Loucy (cell line): ENCODE data around the gene TAC4.

ENCODE experiments used
- H2AFZ ChIP-seq: fragments of 200-600 bp; sonication (generic); 2 replicates; pipeline ENCODE4 v1.6.0; 2016; ENCODE audit warnings: antibody characterized with exemption, mild to moderate bottlenecking, low read length, moderate library complexity
- H3F3A ChIP-seq: fragments of 200-600 bp; 2 replicates; pipeline ENCODE4 v1.6.0; 2016; ENCODE audit warnings: antibody characterized with exemption, low read depth, mild to moderate bottlenecking
- H3K27me3 ChIP-seq: fragments of 200-600 bp; sonication (generic); 2 replicates; pipeline ENCODE4 v1.6.1; 2014; ENCODE audit warnings: low read length, mild to moderate bottlenecking; ENCODE audit not compliant: insufficient read depth, poor library complexity, severe bottlenecking
- H3K36me3 ChIP-seq: fragments of 200-600 bp; sonication (generic); 2 replicates; pipeline ENCODE4 v1.6.1; 2016; ENCODE audit warnings: low read length; ENCODE audit not compliant: insufficient read depth
- H3K4me1 ChIP-seq: fragments of 200-600 bp; sonication (generic); 2 replicates; pipeline ENCODE4 v1.5.1; 2014; ENCODE audit warnings: low read length, mild to moderate bottlenecking; ENCODE audit not compliant: insufficient read depth, poor library complexity, severe bottlenecking
- H3K4me2 ChIP-seq: fragments of 200-600 bp; sonication (generic); 2 replicates; pipeline ENCODE4 v1.6.0; 2014; ENCODE audit warnings: antibody characterized with exemption, low read length, low read depth, mild to moderate bottlenecking; ENCODE audit not compliant: poor library complexity, severe bottlenecking
- H3K4me3 ChIP-seq: fragments of 200-600 bp; sonication (generic); 2 replicates; pipeline ENCODE4 v1.5.1; 2014; ENCODE audit warnings: low read length, mild to moderate bottlenecking, mixed read lengths; ENCODE audit not compliant: poor library complexity, severe bottlenecking
- H3K79me2 ChIP-seq: fragments of 200-600 bp; sonication (generic); 2 replicates; pipeline ENCODE4 v1.6.1; 2014; ENCODE audit warnings: low read length; ENCODE audit not compliant: insufficient read depth
- H3K9ac ChIP-seq: fragments of 200-600 bp; sonication (generic); 2 replicates; pipeline ENCODE4 v1.6.0; 2014; ENCODE audit warnings: mild to moderate bottlenecking, low read depth, low read length, moderate library complexity; ENCODE audit not compliant: poor library complexity, severe bottlenecking
- H3K9me2 ChIP-seq: fragments of 200-600 bp; sonication (generic); replicated peaks from 2 replicates; pipeline ENCODE4 v1.6.1; 2016; ENCODE audit warnings: low read depth, low read length, mixed read lengths
- H3K9me3 ChIP-seq: fragments of 200-600 bp; sonication (generic); 2 replicates; pipeline ENCODE4 v1.6.1; 2014; ENCODE audit warnings: mild to moderate bottlenecking, antibody characterized with exemption, low read length, low read depth; ENCODE audit not compliant: insufficient read depth
- H4K20me1 ChIP-seq: fragments of 200-600 bp; sonication (generic); 2 replicates; pipeline ENCODE4 v1.6.0; 2014; ENCODE audit warnings: antibody characterized with exemption, low read length, mild to moderate bottlenecking; ENCODE audit not compliant: insufficient read depth, poor library complexity, severe bottlenecking
- EZH2phosphoT487 ChIP-seq: fragments of 200-600 bp; IDR thresholded peaks from 2 replicates; pipeline ENCODE4 v1.6.1; 2018; ENCODE audit warnings: antibody characterized with exemption, mild to moderate bottlenecking, moderate library complexity, borderline replicate concordance
- TF ChIP-seq, protein P1 (sequence below): fragments of 200-600 bp; sonication (generic); conservative IDR thresholded peaks from 2 replicates; pipeline ENCODE4 v1.5.1; 2014; ENCODE audit warnings: mild to moderate bottlenecking, antibody characterized with exemption, low read length

TAC4 gene

DNA sequence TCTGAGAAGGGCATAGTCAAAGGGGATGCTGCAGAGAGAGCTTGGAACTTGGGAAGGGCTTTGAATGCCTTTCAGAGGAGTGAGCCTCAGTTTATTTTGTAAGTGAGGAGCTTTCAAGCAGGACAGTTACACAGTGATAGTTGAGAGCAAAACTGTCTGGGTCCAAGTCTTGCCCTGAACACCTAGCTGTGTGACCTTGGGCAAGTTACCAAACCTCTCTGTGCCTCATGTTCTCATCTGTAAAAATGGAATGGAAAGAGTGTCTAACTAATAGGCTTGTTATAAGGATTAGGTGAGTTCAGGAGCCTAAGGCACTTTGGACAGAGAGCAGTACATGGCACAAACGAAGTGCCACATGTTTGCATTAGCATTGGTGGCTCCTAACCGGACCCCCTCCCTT lies 27.0 kb upstream of the TAC4 start:
- no peaks in the 10 kb centered on the region for H4K20me1 ChIP-seq
- no peak for TF ChIP-seq EZH2phosphoT487
- TF ChIP-seq, protein P1, sequence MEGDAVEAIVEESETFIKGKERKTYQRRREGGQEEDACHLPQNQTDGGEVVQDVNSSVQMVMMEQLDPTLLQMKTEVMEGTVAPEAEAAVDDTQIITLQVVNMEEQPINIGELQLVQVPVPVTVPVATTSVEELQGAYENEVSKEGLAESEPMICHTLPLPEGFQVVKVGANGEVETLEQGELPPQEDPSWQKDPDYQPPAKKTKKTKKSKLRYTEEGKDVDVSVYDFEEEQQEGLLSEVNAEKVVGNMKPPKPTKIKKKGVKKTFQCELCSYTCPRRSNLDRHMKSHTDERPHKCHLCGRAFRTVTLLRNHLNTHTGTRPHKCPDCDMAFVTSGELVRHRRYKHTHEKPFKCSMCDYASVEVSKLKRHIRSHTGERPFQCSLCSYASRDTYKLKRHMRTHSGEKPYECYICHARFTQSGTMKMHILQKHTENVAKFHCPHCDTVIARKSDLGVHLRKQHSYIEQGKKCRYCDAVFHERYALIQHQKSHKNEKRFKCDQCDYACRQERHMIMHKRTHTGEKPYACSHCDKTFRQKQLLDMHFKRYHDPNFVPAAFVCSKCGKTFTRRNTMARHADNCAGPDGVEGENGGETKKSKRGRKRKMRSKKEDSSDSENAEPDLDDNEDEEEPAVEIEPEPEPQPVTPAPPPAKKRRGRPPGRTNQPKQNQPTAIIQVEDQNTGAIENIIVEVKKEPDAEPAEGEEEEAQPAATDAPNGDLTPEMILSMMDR: no peak
- H3K9me2 ChIP-seq: no peaks in the 10 kb centered on the region
- H3K9me3 ChIP-seq: no peaks in the 10 kb centered on the region
- no peaks in the 10 kb centered on the region for H3F3A ChIP-seq
- no peak overlapping the region for H3K4me3 ChIP-seq
- no peaks in the 10 kb centered on the region for H3K27me3 ChIP-seq
- no peaks in the 10 kb centered on the region for H3K36me3 ChIP-seq
- no peak overlapping the region for H3K9ac ChIP-seq
- no peak overlapping the region for H2AFZ ChIP-seq
- H3K4me2 ChIP-seq: no peak overlapping the region
- H3K4me1 ChIP-seq: peaks cover 10% of the 10 kb centered on the region
- H3K79me2 ChIP-seq: no peaks in the 10 kb centered on the region

DNA sequence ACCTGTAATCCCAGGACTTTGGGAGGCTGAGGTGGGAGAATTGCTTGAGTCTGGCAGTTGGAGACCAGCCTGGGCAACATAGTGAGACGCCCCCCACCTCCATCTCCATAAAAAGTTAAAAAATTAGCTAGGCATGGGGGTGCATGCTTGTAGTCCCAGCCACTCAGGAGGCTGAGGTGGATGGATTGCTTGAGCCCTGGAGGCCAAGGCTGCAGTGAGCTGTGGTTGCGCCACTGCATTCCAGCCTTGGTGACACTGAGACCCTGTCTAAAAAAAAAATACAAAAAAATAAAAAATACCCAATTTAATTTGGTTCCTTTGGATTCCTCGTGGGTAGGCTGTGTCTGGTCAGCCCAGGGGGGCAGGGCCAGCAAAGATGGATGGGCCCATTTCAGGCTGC lies 26.1 kb upstream of the TAC4 start:
- Histone ChIP-seq H3K9me3 (no peaks in the 10 kb centered on the region), H3K4me3 (no peak overlapping the region), H3K4me2 (no peak overlapping the region), H3K9me2 (no peaks in the 10 kb centered on the region), H2AFZ (no peak overlapping the region), H3K79me2 (no peaks in the 10 kb centered on the region), H3K9ac (no peak overlapping the region), H3K27me3 (no peaks in the 10 kb centered on the region), H3F3A (no peaks in the 10 kb centered on the region), H3K36me3 (no peaks in the 10 kb centered on the region), H4K20me1 (no peaks in the 10 kb centered on the region), H3K4me1 (peaks cover 14% of the 10 kb centered on the region)
- TF ChIP-seq, protein P1: no peak
- no peak for TF ChIP-seq EZH2phosphoT487

DNA sequence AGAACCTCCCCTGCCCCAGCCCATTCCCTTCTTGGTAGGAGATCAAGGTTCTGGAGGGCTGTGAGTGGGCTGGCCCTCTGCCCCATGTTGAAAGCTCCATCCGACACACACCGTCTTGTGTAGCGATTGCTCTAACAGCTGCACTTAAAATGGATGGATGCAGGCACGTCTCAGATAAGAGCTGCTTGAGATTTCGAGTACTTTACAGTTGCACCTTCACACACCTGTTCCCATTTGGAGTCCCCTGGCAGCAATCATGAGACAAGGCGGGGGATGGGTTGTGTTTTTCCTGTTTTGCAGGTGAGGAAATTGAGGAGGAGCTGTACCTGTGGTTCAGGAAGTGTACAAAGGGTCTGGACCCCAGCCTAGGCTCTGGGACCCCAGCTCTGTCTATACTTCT lies 25.6 kb upstream of the TAC4 start:
- H3K36me3 ChIP-seq: no peaks in the 10 kb centered on the region
- peaks cover 18% of the 10 kb centered on the region for H3K4me1 ChIP-seq
- no peak overlapping the region for H3K4me3 ChIP-seq
- H2AFZ ChIP-seq: 0 out of 2 replicates have a peak overlapping the region, but pooled peaks have one; percentile 10
- no peaks in the 10 kb centered on the region for H3F3A ChIP-seq
- no peak overlapping the region for H3K9ac ChIP-seq
- no peaks in the 10 kb centered on the region for H3K9me3 ChIP-seq
- H3K4me2 ChIP-seq: no peak overlapping the region
- no peak for TF ChIP-seq EZH2phosphoT487
- TF ChIP-seq, protein P1: no peak
- H3K79me2 ChIP-seq: no peaks in the 10 kb centered on the region
- H3K27me3 ChIP-seq: no peaks in the 10 kb centered on the region
- no peaks in the 10 kb centered on the region for H4K20me1 ChIP-seq
- H3K9me2 ChIP-seq: no peaks in the 10 kb centered on the region
